Lung (tissue), 12 donors: ENCODE results near the gene NR3C1. TPM values are rescaled to one million over a fixed set of nuclear protein-coding genes. Genes with fewer than 3 reads are reported as not detected.

Source experiments
- ATAC-seq: fragments of 200-7000 bp; cut with Tn5 transposase; one replicate; pipeline ENCODE4 v1.9.1; 2020; ENCODE audit warnings: moderate number of reproducible peaks; ENCODE audit not compliant: insufficient read depth, low FRiP score
- DNase-seq, 3 donors: peaks; one replicate each; pipeline ENCODE4 v3.0.0-alpha.2; 2013 to 2017
- H3K27ac ChIP-seq, 2 donors: one replicate each; pipeline ENCODE4 v1.5.1; 2013; ENCODE audit warnings: mild to moderate bottlenecking in 2 of 2, moderate library complexity in 2 of 2, control low read depth in 1 of 2, inconsistent platforms in 1 of 2, low read depth in 1 of 2, low read length in 1 of 2
- H3K27me3 ChIP-seq, 3 donors: one replicate each; pipeline ENCODE4 v1.5.1; 2013; ENCODE audit warnings: low read length in 2 of 3; ENCODE audit not compliant: control insufficient read depth in 3 of 3, insufficient read depth in 3 of 3
- H3K36me3 ChIP-seq, 4 donors: one replicate each; pipeline ENCODE4 v1.5.1; 2013; ENCODE audit warnings: low read length in 4 of 4, mild to moderate bottlenecking in 1 of 4, moderate library complexity in 1 of 4; ENCODE audit not compliant: control insufficient read depth in 4 of 4, insufficient read depth in 4 of 4
- H3K4me1 ChIP-seq, 5 donors: one replicate each; pipeline ENCODE4 v1.5.1; 2013; ENCODE audit warnings: low read length in 5 of 5, mild to moderate bottlenecking in 2 of 5, moderate library complexity in 1 of 5; ENCODE audit not compliant: control insufficient read depth in 5 of 5, insufficient read depth in 5 of 5
- H3K4me3 ChIP-seq: one replicate; pipeline ENCODE4 v1.5.1; 2013; ENCODE audit warnings: mild to moderate bottlenecking, control low read depth, moderate library complexity
- H3K9ac ChIP-seq, 2 donors: one replicate each; pipeline ENCODE4 v1.5.1; 2013; ENCODE audit warnings: low read length in 2 of 2, control low read depth in 1 of 2; ENCODE audit not compliant: insufficient read depth in 1 of 2
- H3K9me3 ChIP-seq, 4 donors: one replicate each; pipeline ENCODE4 v1.5.1; 2013; ENCODE audit warnings: low read length in 3 of 4, mild to moderate bottlenecking in 1 of 4, moderate library complexity in 1 of 4; ENCODE audit not compliant: control insufficient read depth in 4 of 4, insufficient read depth in 3 of 4
- CTCF ChIP-seq: IDR thresholded peaks from 2 replicates; pipeline ENCODE4 v1.5.1; 2012; ENCODE audit warnings: mild to moderate bottlenecking; ENCODE audit errors: control extremely low read depth, extremely low read depth
- WGBS, 2 donors: extraction: QIAGEN DNeasy Blood & Tissue Kit; methylation state at CpG; one replicate each; pipeline ENCODE4 v1.1.7; 2013; 5-methylcytosine and 5-hydroxymethylcytosine counted together
- polyA plus RNA-seq, 2 donors: library from polyadenylated mRNA; stranded (reverse); fragments of 200-250 nt; gene quantifications; one replicate each; pipeline ENCODE4 v1.2.1, GENCODE V29; 2013
- total RNA-seq, 2 donors: library from RNA; depleted of rRNA in 1 of 2; stranded (reverse); fragments of >200 nt in 1 of 2; gene quantifications; one replicate each; pipeline ENCODE4 v1.2.1, GENCODE V29; 2014 to 2021
- donor health status: control.
- donor health status: control.
- donor health status: Bipolar disorder and iron deficiency.
- donor health status: healthy.
- donor health status: DM: yes; HTN: yes; CAD: no.

Gene NR3C1
- total and polyA plus RNA-seq, 4 donors: 21.6 to 103 (median 48.2) TPM

DNA sequence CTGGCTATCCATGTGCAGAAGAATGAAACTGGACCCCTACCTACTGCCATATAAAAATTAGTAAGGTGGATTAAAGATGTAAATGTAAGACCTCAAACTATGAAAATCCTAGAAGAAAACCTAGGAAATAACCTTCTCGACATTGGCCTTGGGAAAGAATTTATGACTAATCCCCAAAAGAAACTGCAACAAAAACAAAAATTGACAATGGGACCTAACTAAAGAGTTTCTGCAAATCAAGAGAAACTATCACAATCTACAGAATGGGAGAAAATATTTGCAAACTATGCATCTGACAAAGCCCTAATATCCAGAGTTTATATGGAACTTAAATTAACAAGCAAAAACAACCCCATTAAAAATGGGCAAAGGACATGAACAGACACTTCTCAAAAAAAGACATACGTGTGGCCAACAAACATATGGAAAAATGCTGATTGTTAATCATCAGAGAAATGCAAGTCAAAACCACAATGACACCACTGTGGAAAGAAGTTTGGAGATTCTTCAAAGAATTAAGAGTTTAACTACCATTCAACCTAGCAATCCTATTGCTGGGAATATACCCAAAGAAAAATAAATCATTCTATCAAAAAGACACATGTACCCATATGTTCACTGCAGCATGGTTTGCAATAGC, 98.5 kb downstream of the NR3C1 start:
- DNase-seq (no peak), ATAC-seq (no peak)
- H3K9me3 ChIP-seq: peaks cover 0 to 3% (median 0%) of the 10 kb centered on the region in 4 donors
- H3K27me3 ChIP-seq: no peaks in the 10 kb centered on the region
- no peak overlapping the region for H3K4me3 ChIP-seq
- no peak overlapping the region for H3K27ac ChIP-seq
- 95 to 97% methylated on average over 2 of the region's 2 CpGs for WGBS, 2 donors
- H3K36me3 ChIP-seq: peaks cover 6 to 28% (median 25%) of the 10 kb centered on the region in 4 donors
- H3K4me1 ChIP-seq: peaks cover 0 to 8% (median 6%) of the 10 kb centered on the region in 5 donors
- TF ChIP-seq CTCF: no peak
- no peak overlapping the region for H3K9ac ChIP-seq

GRCh38 chr5:143302341-143303045, 101.0 kb downstream of the NR3C1 start:
- TF ChIP-seq CTCF: no peak
- DNase-seq (no peak), ATAC-seq (no peak)
- Histone ChIP-seq H3K4me3 (no peak overlapping the region), H3K27me3 (no peaks in the 10 kb centered on the region), H3K9me3 (peaks cover 0 to 3% (median 0%) of the 10 kb centered on the region in 4 donors), H3K27ac (no peak overlapping the region), H3K4me1 (peaks cover 0 to 4% (median 0%) of the 10 kb centered on the region in 5 donors), H3K36me3 (peaks cover 12 to 30% (median 22%) of the 10 kb centered on the region in 4 donors), H3K9ac (no peak overlapping the region)

DNA sequence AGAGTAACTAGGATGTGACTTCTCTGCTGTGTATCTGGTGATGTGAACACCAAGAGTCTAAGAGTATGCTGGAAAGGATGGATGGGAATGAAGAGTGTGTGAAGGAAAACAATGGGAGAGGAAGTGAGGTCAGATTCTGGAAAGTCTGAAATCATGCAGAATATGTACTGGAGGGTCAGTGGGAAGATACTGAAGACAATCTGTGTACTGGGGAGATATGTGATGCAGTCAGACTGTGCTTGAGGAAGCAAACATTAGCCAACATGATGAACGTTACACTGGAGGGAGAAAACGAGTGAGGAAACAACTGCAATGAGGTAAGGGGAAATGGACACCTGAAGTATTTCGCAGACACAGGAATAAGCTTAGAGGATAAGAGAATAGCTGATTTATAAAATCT, 105.7 kb downstream of the NR3C1 start:
- DNase-seq (no peak), ATAC-seq (no peak)
- no peak for TF ChIP-seq CTCF
- 31 to 71% methylated on average over 3 of the region's 3 CpGs for WGBS, 2 donors
- no peaks in the 10 kb centered on the region for H3K27me3 ChIP-seq
- no peak overlapping the region for H3K4me3 ChIP-seq
- H3K9me3 ChIP-seq: no peaks in the 10 kb centered on the region
- H3K36me3 ChIP-seq: peaks cover 9 to 36% (median 22%) of the 10 kb centered on the region in 4 donors
- H3K9ac ChIP-seq: no peak overlapping the region
- no peak overlapping the region for H3K27ac ChIP-seq
- peaks cover 0 to 2% (median 0%) of the 10 kb centered on the region in 5 donors for H3K4me1 ChIP-seq
